GM12865 (cell line): ENCODE data around the gene WBP1.
"Not testable (repeated sequence)": the region's sequence is repeated elsewhere in the genome, so short reads cannot be mapped to it uniquely, and the experiment has no call there.

Source experiments
- DNase-seq: peaks from one replicate; pipeline ENCODE4 v3.0.0; 2010; ENCODE audit warnings: low read depth
- H3K4me3 ChIP-seq: 2 replicates; pipeline ENCODE4 v1.5.1; 2011; ENCODE audit warnings: mild to moderate bottlenecking, low read depth, low read length, control low read depth
- CTCF ChIP-seq: IDR thresholded peaks from 2 replicates; pipeline ENCODE4 v1.5.1; 2011; ENCODE audit warnings: low read length, control low read depth, low read depth, inconsistent platforms; ENCODE audit not compliant: insufficient read depth; ENCODE audit errors: missing control alignments

The WBP1 gene

DNA sequence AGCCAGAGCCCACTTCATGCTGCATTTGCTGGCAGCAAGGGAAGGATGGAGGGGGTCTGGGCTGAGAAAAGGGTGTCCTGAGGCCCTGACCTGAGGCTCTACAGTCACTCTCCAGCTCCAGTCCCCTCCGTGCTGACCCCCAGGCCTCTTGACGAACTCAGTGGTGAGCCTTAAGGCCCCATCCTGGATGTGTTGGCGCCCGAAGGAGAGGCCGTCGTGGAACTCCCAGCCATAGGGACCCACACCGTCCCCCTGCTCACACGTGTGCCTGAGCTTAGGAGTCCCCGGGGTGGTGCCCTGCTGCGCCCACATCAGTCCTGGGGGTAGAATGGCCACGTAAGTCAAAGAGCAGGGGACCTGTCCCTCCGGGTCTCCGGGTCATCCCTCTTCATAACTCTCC is 6.2 kb downstream of the WBP1 start:
- no peak for TF ChIP-seq CTCF
- no peak for DNase-seq

DNA sequence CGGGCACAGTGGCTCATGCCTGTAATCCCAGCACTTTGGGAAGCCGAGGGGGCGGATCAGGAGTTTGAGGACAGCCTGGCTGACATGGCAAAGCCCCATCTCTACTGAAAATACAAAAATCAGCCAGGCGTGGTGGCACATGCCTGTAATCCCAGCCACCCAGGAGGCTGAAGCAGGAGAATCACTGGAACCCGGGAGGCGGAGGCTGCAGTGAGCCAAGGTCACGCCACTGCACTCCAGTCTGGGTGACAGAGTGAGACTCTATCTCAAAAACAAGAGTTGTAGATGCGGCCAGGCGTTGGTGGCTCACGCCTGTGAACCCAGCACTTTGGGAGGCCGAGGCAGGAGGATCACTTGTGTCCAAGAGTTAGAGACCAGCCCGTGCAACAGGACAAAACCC is 12.5 kb downstream of the WBP1 start:
- not testable (repeated sequence) for H3K4me3 ChIP-seq, DNase-seq

More for the DNA sequence above, 6.2 kb downstream of the WBP1 start:
- peak overlapping the region; percentile 95 for H3K4me3 ChIP-seq

DNA sequence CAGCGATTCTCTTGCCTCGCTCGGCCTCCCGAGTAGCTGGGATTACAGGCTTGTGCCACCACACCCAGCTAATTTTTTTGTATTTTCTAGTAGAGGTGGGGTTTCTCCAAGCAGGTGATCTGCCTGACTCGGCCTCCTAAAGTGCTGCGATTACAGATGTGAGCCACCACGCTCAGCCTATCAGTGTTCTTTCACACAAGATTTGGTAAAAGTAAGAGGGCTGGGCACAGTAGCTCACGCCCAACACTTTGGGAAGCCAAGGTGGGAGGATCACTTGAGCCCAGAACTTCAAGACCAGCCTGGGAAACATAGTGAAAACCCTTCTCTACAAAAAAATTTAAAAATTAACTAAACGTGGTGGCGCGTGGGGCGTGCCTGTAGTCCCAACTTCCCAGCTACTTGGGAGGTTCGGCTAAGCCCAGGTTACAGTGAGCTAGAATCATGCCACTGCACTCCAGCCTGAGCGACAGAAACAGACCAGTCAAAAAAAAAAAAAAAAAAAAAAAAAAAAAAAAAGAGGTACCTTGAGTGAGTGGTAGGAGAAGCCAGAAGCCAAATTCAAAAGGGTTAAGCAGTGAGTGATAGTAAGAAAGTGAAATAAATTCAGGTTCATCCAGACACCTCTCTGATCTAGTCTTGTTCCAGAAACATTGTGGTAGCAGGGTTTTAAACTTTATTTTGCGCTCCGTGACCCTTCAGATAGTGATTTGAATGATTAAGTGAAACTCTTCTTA is 13.3 kb downstream of the WBP1 start:
- H3K4me3 ChIP-seq: peak overlapping the region; percentile 87
- no peak for DNase-seq
- TF ChIP-seq CTCF: no peak

DNA sequence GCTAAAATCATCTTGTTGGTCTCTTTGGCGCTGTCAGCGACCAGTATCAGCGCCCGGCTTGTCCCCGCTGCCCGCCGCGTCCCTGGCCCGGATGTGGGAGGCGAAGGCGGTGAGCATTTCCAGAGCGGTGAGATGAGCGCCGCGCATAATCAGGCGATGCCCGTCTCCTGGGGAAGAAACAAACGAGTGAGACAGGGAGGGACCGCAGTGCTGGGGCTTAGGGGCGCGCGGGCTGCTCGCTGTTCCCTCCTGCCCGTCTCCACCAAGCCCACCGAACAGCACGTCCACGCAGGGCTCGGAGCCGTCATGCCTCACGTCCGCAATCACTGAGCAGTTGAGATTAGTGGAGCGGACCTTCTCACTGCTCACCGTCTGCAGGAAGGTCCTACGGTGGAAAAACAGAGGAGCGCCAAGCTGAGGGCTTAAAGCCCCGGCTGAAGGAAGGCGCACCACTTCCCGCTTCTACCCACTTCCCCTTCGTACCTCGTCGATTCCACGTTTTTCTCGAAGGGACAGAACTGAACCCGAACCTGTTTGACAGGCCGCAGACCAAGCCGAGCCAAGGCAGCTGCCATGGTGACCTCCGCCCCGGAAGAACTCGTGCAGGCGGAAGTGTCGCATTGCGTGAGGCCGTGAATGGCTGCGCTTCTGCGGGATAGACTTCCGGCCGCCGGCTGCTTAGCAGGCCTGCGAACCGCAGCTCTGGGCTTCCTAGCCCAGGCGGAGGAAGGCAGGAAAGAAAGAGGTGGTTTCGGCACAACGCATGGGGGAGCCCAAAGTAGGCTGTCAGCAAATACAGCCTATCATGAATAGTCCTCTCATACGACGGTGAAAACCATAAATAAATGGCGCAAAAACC is 14.1 kb downstream of the WBP1 start, which contains the start of gene MRPL53:
TSS of gene MRPL53 (minus strand) at position 595 of the 859 bp plus-strand sequence. CDS start at position 575, 20 bp downstream.
- no peak for TF ChIP-seq CTCF
- DNase-seq: peak; percentile 98

GRCh38 chr2:74472945-74473258 is 14.7 kb downstream of the WBP1 start:
- no peak for DNase-seq
- no peak for TF ChIP-seq CTCF
- H3K4me3 ChIP-seq: peak overlapping the region; percentile 87

More for the DNA sequence above, 14.1 kb downstream of the WBP1 start, which contains the start of gene MRPL53:
- H3K4me3 ChIP-seq: peak within 1 kb of the TSS; percentile 87

- no peak for TF ChIP-seq CTCF
- H3K4me3 ChIP-seq: no peak overlapping the region
- no peak for DNase-seq
Observed at GRCh38 chr2:74474481-74474880, 16.2 kb downstream of the WBP1 start.

DNA sequence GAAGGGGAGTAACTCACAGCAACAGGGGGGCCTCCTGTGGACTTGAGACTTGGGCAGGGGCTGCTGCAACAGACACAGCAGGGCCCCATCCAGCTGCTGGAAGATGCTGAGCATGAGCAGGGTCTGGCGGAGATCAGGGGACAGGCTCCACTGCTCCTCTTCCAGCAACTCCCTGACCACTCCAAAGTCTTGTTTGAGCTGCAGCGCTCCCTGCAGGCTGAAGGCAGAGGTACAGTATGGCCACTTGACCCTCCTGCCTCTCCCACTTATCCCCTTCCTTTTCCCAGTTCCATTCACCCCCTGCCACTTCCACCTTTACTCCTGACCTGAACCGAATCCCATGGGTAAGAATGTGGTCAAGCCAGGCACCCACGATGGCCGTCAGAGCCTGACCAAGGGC is 16.7 kb downstream of the WBP1 start:
- peak; percentile 44 for TF ChIP-seq CTCF
- no peak overlapping the region for H3K4me3 ChIP-seq
- no peak for DNase-seq
